Activated CD8-positive, alpha-beta memory T cell treated with anti-CD3 and anti-CD28 coated beads, Interleukin-2, amount 50 U/mL, for 1 hour (primary cell): ENCODE results near the gene PSMD9.

Experiments used
- DNase-seq: peaks from one replicate; pipeline ENCODE4 v3.0.0-alpha.2; 2020; ENCODE audit errors: extremely low read depth

PSMD9 gene

GRCh38 chr12:121955258-121956237, 67.0 kb downstream of the PSMD9 start:
- no peak for DNase-seq

- DNase-seq: no peak
Measured at GRCh38 chr12:121957861-121958515, 69.4 kb downstream of the PSMD9 start.

GRCh38 chr12:121958541-121959240, 70.1 kb downstream of the PSMD9 start:
- no peak for DNase-seq

GRCh38 chr12:121960541-121960940, 72.0 kb downstream of the PSMD9 start:
- no peak for DNase-seq

- DNase-seq: no peak
Measured at GRCh38 chr12:121961195-121961879, 72.7 kb downstream of the PSMD9 start.

GRCh38 chr12:121963341-121964018, 74.9 kb downstream of the PSMD9 start:
- DNase-seq: no peak

GRCh38 chr12:121964813-121965643, 76.4 kb downstream of the PSMD9 start:
- DNase-seq: no peak

GRCh38 chr12:121966959-121967358, 78.4 kb downstream of the PSMD9 start:
- no peak for DNase-seq
